ENCODE results near the gene VENTX. TPM values are rescaled to one million over a fixed set of nuclear protein-coding genes. Genes with fewer than 3 reads are reported as not detected.

VENTX gene
- total RNA-seq, 1 donor from 2014 or later: not detected

DNA sequence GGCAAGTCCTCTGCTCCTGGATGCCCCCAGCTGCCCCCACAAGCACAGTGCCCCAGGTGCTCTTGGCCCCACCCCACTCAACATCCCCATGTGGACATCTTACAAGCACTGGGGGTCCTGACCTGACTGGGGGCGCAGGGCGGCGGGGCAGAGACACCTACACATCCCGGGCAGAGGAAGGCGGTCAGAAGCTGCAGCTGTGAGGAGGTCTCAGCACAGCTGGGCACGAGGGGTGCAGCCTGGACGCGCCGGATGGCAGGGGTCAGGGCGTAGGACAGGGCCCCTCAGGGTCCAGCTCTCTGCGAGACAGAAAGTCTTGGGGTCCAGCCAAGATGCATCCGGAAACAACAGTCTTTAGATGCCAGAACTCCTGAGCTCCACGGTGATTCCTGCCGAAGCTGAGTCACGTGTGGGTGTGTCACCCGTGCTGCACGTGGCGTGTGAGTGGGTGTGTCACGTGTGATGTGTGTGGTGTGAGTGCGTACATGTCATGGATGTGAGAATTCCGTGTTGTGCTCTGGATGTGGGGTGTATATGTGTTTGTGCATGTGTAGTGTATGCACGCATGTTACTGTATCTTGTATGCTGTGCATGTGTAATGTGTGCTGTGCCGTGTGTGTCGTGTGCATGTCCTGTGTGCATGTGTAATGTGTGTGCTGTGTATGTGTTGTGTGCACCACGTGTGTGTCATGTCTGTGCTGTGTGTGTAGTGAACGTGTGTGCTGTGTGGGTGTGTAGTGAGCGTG, 5.1 kb downstream of the VENTX start:
- H3K9me3 Mint-ChIP-seq (ENCODE audit: unreplicated experiment): no peaks in the 10 kb centered on the region

DNA sequence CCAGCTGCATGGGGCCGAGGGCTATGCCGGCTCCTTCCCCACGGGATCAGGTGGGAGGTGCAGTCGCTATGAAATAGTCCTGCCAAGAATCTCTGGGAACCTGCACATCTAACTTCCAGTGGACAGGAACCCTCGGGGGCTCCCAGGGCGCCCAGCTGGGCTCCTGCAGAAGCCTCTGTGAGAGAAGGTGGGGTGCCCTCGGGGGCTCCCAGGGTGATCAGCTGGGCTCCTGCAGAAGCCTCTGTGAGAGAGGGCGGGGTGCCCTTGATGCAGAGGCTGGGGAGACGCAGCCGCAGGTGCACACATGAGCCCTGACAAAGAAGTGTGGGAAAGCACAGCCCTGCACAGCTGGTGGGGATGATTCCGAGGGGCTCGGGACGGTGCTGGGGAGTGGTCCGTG, 5.9 kb downstream of the VENTX start:
- Mint-ChIP-seq H3K4me1 (ENCODE audit: unreplicated experiment) (no peaks in the 10 kb centered on the region), H3K27ac (ENCODE audit: unreplicated experiment) (no peak overlapping the region), H3K36me3 (ENCODE audit: unreplicated experiment) (no peaks in the 10 kb centered on the region), H3K4me3 (ENCODE audit: unreplicated experiment) (no peak overlapping the region), H3K9me3 (ENCODE audit: unreplicated experiment) (no peaks in the 10 kb centered on the region), H3K27me3 (ENCODE audit: unreplicated experiment) (peaks cover 33% of the 10 kb centered on the region)
- no peak for DNase-seq (ENCODE audit: extremely low spot score, unreplicated experiment)
- TF ChIP-seq, protein P1, sequence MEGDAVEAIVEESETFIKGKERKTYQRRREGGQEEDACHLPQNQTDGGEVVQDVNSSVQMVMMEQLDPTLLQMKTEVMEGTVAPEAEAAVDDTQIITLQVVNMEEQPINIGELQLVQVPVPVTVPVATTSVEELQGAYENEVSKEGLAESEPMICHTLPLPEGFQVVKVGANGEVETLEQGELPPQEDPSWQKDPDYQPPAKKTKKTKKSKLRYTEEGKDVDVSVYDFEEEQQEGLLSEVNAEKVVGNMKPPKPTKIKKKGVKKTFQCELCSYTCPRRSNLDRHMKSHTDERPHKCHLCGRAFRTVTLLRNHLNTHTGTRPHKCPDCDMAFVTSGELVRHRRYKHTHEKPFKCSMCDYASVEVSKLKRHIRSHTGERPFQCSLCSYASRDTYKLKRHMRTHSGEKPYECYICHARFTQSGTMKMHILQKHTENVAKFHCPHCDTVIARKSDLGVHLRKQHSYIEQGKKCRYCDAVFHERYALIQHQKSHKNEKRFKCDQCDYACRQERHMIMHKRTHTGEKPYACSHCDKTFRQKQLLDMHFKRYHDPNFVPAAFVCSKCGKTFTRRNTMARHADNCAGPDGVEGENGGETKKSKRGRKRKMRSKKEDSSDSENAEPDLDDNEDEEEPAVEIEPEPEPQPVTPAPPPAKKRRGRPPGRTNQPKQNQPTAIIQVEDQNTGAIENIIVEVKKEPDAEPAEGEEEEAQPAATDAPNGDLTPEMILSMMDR (IDR thresholded peaks at IDR 0.05): no peak

More for the DNA sequence above, 5.1 kb downstream of the VENTX start:
- DNase-seq (ENCODE audit: extremely low spot score, unreplicated experiment): no peak
- TF ChIP-seq, protein P1 (IDR thresholded peaks at IDR 0.05): no peak
- peaks cover 38% of the 10 kb centered on the region for H3K27me3 Mint-ChIP-seq (ENCODE audit: unreplicated experiment)
- no peaks in the 10 kb centered on the region for H3K4me1 Mint-ChIP-seq (ENCODE audit: unreplicated experiment)
- no peaks in the 10 kb centered on the region for H3K36me3 Mint-ChIP-seq (ENCODE audit: unreplicated experiment)
- H3K27ac Mint-ChIP-seq (ENCODE audit: unreplicated experiment): no peak overlapping the region
- no peak overlapping the region for H3K4me3 Mint-ChIP-seq (ENCODE audit: unreplicated experiment)

DNA sequence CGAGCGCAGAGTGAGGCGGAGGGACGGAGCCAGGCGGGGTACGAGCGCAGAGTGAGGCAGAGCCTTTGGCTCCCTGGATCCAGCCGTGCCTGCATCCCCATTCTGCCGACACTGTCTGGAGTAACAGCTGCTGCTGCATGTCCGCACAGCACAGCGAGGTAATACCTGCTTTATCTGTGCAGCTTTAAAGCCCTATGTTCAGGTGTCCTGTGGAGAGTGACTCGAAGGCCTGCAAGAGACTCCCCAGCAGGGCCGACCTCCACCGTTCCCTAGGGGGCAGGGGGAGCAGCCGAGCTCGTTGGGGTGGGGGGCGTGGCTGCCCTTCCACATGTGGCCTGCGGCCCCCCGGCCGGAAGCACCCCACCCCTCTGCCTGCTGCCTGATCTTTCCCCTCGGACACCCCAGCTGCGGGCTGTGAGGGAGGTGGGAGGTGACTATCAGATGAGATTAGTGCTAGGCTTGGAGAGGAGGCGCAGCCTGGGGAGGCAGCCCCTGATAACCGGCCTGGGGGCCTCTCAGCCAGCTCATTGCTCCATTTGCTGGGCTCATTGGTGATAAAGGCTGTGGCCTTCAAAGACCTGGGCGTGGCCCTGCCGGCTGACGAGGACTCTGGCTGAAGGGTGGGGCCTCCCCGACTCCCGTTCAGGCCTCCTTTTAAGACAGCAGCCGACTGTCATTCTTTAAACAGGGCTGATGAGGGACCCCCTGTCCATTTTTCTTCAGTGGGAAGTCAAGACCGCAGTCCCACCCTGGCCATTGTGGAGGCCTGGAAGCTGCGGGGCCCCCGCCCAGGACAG, 8.0 kb downstream of the VENTX start:
- TF ChIP-seq, protein P1 (IDR thresholded peaks at IDR 0.05): no peak
- H3K36me3 Mint-ChIP-seq (ENCODE audit: unreplicated experiment): no peaks in the 10 kb centered on the region
- no peak for DNase-seq (ENCODE audit: extremely low spot score, unreplicated experiment)
- no peak overlapping the region for H3K4me3 Mint-ChIP-seq (ENCODE audit: unreplicated experiment)
- H3K27me3 Mint-ChIP-seq (ENCODE audit: unreplicated experiment): peaks cover 34% of the 10 kb centered on the region
- no peaks in the 10 kb centered on the region for H3K9me3 Mint-ChIP-seq (ENCODE audit: unreplicated experiment)
- H3K27ac Mint-ChIP-seq (ENCODE audit: unreplicated experiment): no peak overlapping the region
- H3K4me1 Mint-ChIP-seq (ENCODE audit: unreplicated experiment): no peaks in the 10 kb centered on the region

DNA sequence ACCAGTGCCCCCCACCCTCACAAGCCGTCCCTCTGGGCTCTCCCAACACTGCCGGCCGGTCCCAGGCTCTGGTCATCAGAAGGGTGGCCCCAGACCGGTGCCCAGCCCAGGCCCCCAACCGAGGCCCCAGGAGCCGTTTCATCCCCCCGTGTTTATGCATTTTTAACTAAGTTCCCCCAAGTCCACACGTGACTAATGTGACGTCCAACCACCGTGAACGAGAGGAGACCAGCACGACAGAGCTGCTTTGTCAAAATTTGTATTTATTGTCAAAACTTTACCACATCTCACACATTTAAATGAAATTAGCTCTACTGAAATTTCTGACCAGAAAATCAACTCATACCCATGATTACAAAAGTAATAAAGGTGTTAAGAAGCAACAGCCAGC, 8.6 kb downstream of the VENTX start:
- H3K9me3 Mint-ChIP-seq (ENCODE audit: unreplicated experiment): no peaks in the 10 kb centered on the region

More for the DNA sequence above, 8.6 kb downstream of the VENTX start:
- TF ChIP-seq, protein P1 (IDR thresholded peaks at IDR 0.05): no peak
- no peak overlapping the region for H3K4me3 Mint-ChIP-seq (ENCODE audit: unreplicated experiment)
- no peak for DNase-seq (ENCODE audit: extremely low spot score, unreplicated experiment)
- no peak overlapping the region for H3K27ac Mint-ChIP-seq (ENCODE audit: unreplicated experiment)
- no peaks in the 10 kb centered on the region for H3K4me1 Mint-ChIP-seq (ENCODE audit: unreplicated experiment)
- peaks cover 29% of the 10 kb centered on the region for H3K27me3 Mint-ChIP-seq (ENCODE audit: unreplicated experiment)
- no peaks in the 10 kb centered on the region for H3K36me3 Mint-ChIP-seq (ENCODE audit: unreplicated experiment)

Data from osteocyte (in vitro differentiated cells).